Neural progenitor cell (in vitro differentiated cells): ENCODE measurements around the gene SV2A. TPM values are rescaled to one million over a fixed set of nuclear protein-coding genes. Genes with fewer than 3 reads are reported as not detected.

Experiments used
- DNase-seq: peaks from one replicate; pipeline ENCODE4 v3.0.0-alpha.2; 2016; ENCODE audit warnings: low spot score
- H2AFZ ChIP-seq: fragments of 200-600 bp; sonication (generic); replicated peaks from 2 replicates; pipeline ENCODE4 v1.6.1; 2016; ENCODE audit warnings: antibody characterized with exemption
- H3F3A ChIP-seq: fragments of 200-600 bp; sonication (generic); 2 replicates; pipeline ENCODE4 v1.6.1; 2016; ENCODE audit warnings: antibody characterized with exemption, low read depth
- H3K27ac ChIP-seq: fragments of 200-600 bp; sonication (generic); 2 replicates; pipeline ENCODE4 v1.5.1; 2016; ENCODE audit warnings: mild to moderate bottlenecking
- H3K27me3 ChIP-seq: fragments of 200-600 bp; sonication (generic); 2 replicates; pipeline ENCODE4 v1.6.1; 2016; ENCODE audit warnings: mild to moderate bottlenecking, moderate library complexity
- H3K36me3 ChIP-seq: fragments of 200-600 bp; sonication (generic); 2 replicates; pipeline ENCODE4 v1.5.1; 2016
- H3K4me1 ChIP-seq: fragments of 200-600 bp; sonication (generic); 2 replicates; pipeline ENCODE4 v1.6.1; 2016; ENCODE audit warnings: mixed run types
- H3K4me2 ChIP-seq: fragments of 200-600 bp; sonication (generic); 2 replicates; pipeline ENCODE4 v1.6.1; 2016
- H3K4me3 ChIP-seq: fragments of 200-600 bp; sonication (generic); 2 replicates; pipeline ENCODE4 v1.5.1; 2016
- H3K79me2 ChIP-seq: fragments of 200-600 bp; sonication (generic); 2 replicates; pipeline ENCODE4 v1.6.1; 2016; ENCODE audit warnings: low read depth
- H3K9ac ChIP-seq: fragments of 200-600 bp; sonication (generic); 2 replicates; pipeline ENCODE4 v1.6.1; 2016
- H3K9me3 ChIP-seq: fragments of 200-600 bp; sonication (generic); 2 replicates; pipeline ENCODE4 v1.5.1; 2016; ENCODE audit warnings: low read depth
- H4K20me1 ChIP-seq: fragments of 200-600 bp; sonication (generic); 2 replicates; pipeline ENCODE4 v1.6.1; 2016; ENCODE audit warnings: low read depth
- H3K27ac Mint-ChIP-seq: 3 replicates; pipeline ENCODE4 v1.8.0; 2021; ENCODE audit warnings: mixed read lengths
- H3K27me3 Mint-ChIP-seq: 2 replicates; pipeline ENCODE4 v1.8.0; 2022; ENCODE audit warnings: low read depth, mild to moderate bottlenecking, inconsistent platforms, moderate library complexity, mixed read lengths; ENCODE audit not compliant: insufficient read depth
- H3K36me3 Mint-ChIP-seq: 3 replicates; pipeline ENCODE4 v1.8.0; 2021; ENCODE audit warnings: mixed read lengths
- H3K4me1 Mint-ChIP-seq: 3 replicates; pipeline ENCODE4 v1.8.0; 2021; ENCODE audit warnings: mixed read lengths
- H3K4me3 Mint-ChIP-seq: 3 replicates; pipeline ENCODE4 v1.8.0; 2021; ENCODE audit warnings: mild to moderate bottlenecking, moderate library complexity, mixed read lengths
- H3K9me3 Mint-ChIP-seq: 3 replicates; pipeline ENCODE4 v1.8.0; 2020; ENCODE audit warnings: mixed read lengths
- CTCF ChIP-seq: fragments of 200-600 bp; sonication (generic); IDR thresholded peaks from 2 replicates; pipeline ENCODE4 v1.5.1; 2017; ENCODE audit warnings: antibody characterized with exemption, mild to moderate bottlenecking
- EZH2 ChIP-seq: fragments of 200-600 bp; sonication (generic); IDR thresholded peaks from 2 replicates; pipeline ENCODE4 v1.6.1; 2017; ENCODE audit warnings: antibody characterized with exemption, mild to moderate bottlenecking, moderate library complexity
- EZH2phosphoT487 ChIP-seq: fragments of 200-600 bp; sonication (generic); IDR thresholded peaks from 2 replicates; pipeline ENCODE4 v1.6.1; 2017; ENCODE audit warnings: antibody characterized with exemption
- total RNA-seq: library from RNA; depleted of rRNA; stranded (reverse); fragments of >200 nt; gene quantifications from 2 replicates; pipeline ENCODE4 v1.2.3, GENCODE V29; 2015; ENCODE audit warnings: low replicate concordance

The SV2A gene
- total RNA-seq, 1 donor from 2014 or later, result 31.6 TPM

GRCh38 chr1:149927563-149928400 is 10.1 kb upstream of the SV2A start, which contains the start of gene SF3B4:
SF3B4 (minus strand) TSS chr1:149927803; CDS start chr1:149927759, 44 bp downstream.
- Histone ChIP-seq H2AFZ (peak within 1 kb of the TSS; percentile 60), H3K27ac (peak within 1 kb of the TSS; percentile 98), H3K9ac (peak within 1 kb of the TSS; percentile 92), H4K20me1 (peaks cover 17% of the 10 kb centered on the region), H3K27me3 (no peaks in the 10 kb centered on the region), H3K4me3 (peak within 1 kb of the TSS; percentile 93), H3F3A (peaks cover 8% of the 10 kb centered on the region), H3K4me2 (peak within 1 kb of the TSS; percentile 90), H3K4me1 (peaks cover 15% of the 10 kb centered on the region), H3K36me3 (peaks cover 18% of the 10 kb centered on the region), H3K79me2 (peaks cover 35% of the 10 kb centered on the region), H3K9me3 (no peaks in the 10 kb centered on the region)
- Mint-ChIP-seq H3K4me3 (peak within 1 kb of the TSS; percentile 97), H3K4me1 (peaks cover 24% of the 10 kb centered on the region), H3K27ac (peak within 1 kb of the TSS; percentile 91), H3K27me3 (peaks cover 2% of the 10 kb centered on the region), H3K9me3 (no peaks in the 10 kb centered on the region), H3K36me3 (peaks cover 33% of the 10 kb centered on the region)
- DNase-seq, result peak; percentile 97
- TF ChIP-seq CTCF, result peak; percentile 13
- no peak for TF ChIP-seq EZH2
- no peak for TF ChIP-seq EZH2phosphoT487

- peaks cover 18% of the 10 kb centered on the region for H3K36me3 ChIP-seq
- H3K27ac ChIP-seq, result peak overlapping the region; percentile 69
- peak overlapping the region; percentile 92 for H3K9ac ChIP-seq
- no peaks in the 10 kb centered on the region for H3K27me3 ChIP-seq
- Mint-ChIP-seq H3K4me1 (peaks cover 24% of the 10 kb centered on the region), H3K27ac (peak overlapping the region; percentile 83), H3K9me3 (no peaks in the 10 kb centered on the region), H3K4me3 (peak overlapping the region; percentile 97), H3K36me3 (peaks cover 35% of the 10 kb centered on the region), H3K27me3 (peaks cover 2% of the 10 kb centered on the region)
- H3K4me2 ChIP-seq, result peak overlapping the region; percentile 90
- peaks cover 15% of the 10 kb centered on the region for H3K4me1 ChIP-seq
- TF ChIP-seq EZH2 (no peak), EZH2phosphoT487 (no peak), CTCF (no peak)
- H2AFZ ChIP-seq, result no peak overlapping the region
- H3F3A ChIP-seq, result peaks cover 10% of the 10 kb centered on the region
- no peaks in the 10 kb centered on the region for H3K9me3 ChIP-seq
- H4K20me1 ChIP-seq, result peaks cover 17% of the 10 kb centered on the region
- H3K4me3 ChIP-seq, result peak overlapping the region; percentile 93
- H3K79me2 ChIP-seq, result peaks cover 35% of the 10 kb centered on the region
- DNase-seq, result no peak
Observed at GRCh38 chr1:149927056-149927562, 9.5 kb upstream of the SV2A start.

GRCh38 chr1:149926296-149926695 is 8.7 kb upstream of the SV2A start:
- Histone ChIP-seq H3K4me3 (peak overlapping the region; percentile 93), H3K27ac (no peak overlapping the region), H3K79me2 (peaks cover 35% of the 10 kb centered on the region), H3K36me3 (peaks cover 18% of the 10 kb centered on the region), H3F3A (peaks cover 18% of the 10 kb centered on the region), H2AFZ (no peak overlapping the region), H3K4me2 (peak overlapping the region; percentile 90), H3K9me3 (no peaks in the 10 kb centered on the region), H3K9ac (no peak overlapping the region), H4K20me1 (peaks cover 17% of the 10 kb centered on the region), H3K4me1 (peaks cover 15% of the 10 kb centered on the region), H3K27me3 (no peaks in the 10 kb centered on the region)
- peaks cover 33% of the 10 kb centered on the region for H3K36me3 Mint-ChIP-seq
- peaks cover 2% of the 10 kb centered on the region for H3K27me3 Mint-ChIP-seq
- no peak overlapping the region for H3K27ac Mint-ChIP-seq
- no peaks in the 10 kb centered on the region for H3K9me3 Mint-ChIP-seq
- no peak for TF ChIP-seq CTCF
- no peak for TF ChIP-seq EZH2
- TF ChIP-seq EZH2phosphoT487, result no peak
- H3K4me3 Mint-ChIP-seq, result peak overlapping the region; percentile 97
- DNase-seq, result no peak
- peaks cover 24% of the 10 kb centered on the region for H3K4me1 Mint-ChIP-seq
